T-helper 1 cell (primary cell): ENCODE results near the gene AP2A1.

Source experiments
- DNase-seq, 5 donors: peaks; one replicate each; pipeline ENCODE4 v3.0.0-alpha.2; 2012 to 2020

The AP2A1 gene

GRCh38 chr19:49795615-49796014 lies 28.8 kb downstream of the AP2A1 start:
- no peak for DNase-seq

DNA sequence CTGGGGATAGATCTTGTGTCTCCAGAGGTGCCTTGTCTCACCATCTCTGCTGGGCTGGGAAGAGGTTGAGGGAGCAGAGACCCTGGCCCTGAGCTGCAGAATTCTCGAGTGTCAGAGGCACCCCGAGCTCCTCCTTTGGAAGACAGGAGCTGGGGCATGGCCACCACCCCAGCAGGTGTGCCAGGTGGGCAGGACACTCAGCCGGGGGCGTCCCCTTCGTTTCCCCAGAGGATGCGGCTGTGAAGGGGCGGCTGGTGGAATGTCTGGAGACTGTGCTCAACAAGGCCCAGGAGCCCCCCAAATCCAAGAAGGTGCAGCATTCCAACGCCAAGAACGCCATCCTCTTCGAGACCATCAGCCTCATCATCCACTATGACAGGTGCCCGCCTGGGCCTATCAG lies 31.8 kb downstream of the AP2A1 start:
- DNase-seq = no peak

DNA sequence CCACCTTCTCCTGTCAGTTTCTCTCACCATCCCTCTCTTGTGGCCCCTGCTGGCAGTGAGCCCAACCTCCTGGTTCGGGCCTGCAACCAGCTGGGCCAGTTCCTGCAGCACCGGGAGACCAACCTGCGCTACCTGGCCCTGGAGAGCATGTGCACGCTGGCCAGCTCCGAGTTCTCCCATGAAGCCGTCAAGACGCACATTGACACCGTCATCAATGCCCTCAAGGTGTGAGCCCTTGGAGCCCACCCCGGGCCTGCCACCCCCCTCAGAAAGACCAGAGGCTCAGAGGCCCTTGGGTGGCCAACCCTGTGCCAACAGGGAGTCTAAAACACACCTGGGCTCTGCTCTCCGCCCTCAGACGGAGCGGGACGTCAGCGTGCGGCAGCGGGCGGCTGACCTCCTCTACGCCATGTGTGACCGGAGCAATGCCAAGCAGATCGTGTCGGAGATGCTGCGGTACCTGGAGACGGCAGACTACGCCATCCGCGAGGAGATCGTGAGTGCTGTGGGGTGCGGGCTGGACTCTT lies 32.5 kb downstream of the AP2A1 start:
- no peak for DNase-seq

- DNase-seq = no peak
These were observed 33.1 kb downstream of the AP2A1 start for GRCh38 chr19:49799798-49800376.

DNA sequence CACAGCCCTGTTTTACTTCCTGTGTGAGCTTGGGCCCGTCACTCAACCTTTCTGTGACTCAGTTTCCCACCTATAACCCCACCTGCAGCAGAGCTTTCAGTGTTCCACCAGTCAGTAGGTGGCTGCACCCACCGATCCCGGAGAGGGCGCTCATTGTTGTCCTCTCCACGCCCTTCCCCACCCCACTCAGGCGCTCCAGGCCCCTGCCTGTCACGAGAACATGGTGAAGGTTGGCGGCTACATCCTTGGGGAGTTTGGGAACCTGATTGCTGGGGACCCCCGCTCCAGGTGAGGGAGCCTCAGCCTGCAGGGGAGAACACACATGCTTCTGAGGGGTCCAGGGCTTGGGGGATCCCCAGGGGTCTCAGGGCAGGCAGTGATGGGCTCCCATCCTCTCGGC lies 34.0 kb downstream of the AP2A1 start:
- no peak for DNase-seq

DNA sequence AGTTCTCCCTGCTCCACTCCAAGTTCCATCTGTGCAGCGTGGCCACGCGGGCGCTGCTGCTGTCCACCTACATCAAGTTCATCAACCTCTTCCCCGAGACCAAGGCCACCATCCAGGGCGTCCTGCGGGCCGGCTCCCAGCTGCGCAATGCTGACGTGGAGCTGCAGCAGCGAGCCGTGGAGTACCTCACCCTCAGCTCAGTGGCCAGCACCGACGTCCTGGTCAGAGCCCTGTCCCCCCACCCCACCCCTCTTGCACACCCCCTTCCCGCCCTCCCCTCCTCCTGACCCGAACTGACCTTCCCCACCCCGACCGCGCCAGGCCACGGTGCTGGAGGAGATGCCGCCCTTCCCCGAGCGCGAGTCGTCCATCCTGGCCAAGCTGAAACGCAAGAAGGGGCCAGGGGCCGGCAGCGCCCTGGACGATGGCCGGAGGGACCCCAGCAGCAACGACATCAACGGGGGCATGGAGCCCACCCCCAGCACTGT lies 34.6 kb downstream of the AP2A1 start:
- DNase-seq = no peak

DNA sequence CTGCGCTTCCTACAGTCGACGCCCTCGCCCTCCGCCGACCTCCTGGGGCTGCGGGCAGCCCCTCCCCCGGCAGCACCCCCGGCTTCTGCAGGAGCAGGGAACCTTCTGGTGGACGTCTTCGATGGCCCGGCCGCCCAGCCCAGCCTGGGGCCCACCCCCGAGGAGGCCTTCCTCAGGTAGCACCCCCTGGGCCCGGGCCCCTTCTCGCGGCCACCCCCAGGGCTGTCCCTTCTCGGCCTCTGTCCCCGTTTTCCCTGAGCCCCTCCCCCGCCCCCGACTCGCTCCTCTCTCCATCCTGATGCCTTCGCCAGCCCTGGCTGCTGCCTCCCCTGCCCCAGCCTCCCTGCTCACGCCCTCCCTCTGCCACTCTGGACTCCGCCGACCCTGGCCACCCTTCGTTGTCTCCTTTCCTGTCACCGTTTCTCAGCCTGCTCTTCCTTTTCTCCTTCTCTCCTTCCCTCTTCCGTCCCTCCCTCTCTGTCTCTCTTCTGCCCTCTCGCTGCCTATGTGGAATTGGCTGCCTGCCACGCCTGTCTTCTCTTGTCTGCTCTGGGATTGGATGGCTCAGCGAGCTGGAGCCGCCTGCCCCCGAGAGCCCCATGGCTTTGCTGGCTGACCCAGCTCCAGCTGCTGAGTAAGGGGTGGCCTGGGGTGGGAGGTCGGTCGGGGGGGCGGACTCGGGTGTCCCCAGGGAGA lies 35.3 kb downstream of the AP2A1 start:
- DNase-seq = no peak

GRCh38 chr19:49802836-49803528 lies 36.2 kb downstream of the AP2A1 start:
- no peak for DNase-seq

DNA sequence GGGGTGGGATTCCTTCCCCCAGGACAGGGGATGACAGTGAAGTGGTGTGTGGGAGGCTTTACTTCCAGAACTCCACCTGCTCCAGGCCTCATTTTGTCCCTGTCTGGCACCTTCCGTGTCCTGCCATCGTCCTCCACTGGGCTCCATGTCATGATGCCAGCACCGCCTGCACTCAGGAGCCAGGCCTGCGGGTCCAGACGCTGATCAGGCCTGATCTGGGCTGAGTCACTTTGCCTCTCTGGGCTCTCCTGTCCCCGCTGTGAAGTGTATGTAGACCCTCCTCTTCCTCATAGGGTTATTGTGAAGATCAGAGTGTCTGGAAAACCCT lies 36.7 kb downstream of the AP2A1 start:
- DNase-seq = no peak

DNA sequence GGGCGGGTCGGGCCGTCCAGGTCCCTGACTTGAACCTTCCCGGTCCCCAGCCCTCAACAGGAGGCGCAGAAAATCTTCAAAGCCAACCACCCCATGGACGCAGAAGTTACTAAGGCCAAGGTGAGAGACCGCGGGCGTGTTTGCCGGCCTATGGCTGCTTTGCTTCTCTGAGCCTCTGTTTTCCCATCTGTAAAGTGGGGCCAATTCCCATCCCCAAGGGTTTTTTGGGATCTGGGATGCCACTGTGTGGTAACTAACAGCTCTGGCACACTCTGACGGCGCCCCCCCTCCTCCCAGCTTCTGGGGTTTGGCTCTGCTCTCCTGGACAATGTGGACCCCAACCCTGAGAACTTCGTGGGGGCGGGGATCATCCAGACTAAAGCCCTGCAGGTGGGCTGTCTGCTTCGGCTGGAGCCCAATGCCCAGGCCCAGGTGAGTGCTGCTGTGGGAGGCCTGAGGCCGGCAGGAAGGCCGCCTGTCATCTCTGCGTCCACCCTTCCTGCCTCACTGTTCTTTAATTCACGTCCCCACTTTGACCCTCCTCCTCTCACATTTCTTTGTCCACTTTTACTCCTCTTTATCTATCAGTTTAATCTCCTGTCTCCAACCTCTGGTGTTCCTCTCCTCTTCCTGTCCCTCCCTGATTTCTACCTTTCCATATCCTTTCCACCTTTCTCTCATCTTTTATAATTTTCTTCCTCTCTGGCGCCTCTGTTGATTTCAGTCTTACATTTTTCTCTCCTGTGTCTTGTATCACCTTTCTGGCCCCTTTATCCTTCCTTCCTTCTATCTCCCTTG lies 39.2 kb downstream of the AP2A1 start:
- no peak for DNase-seq

GRCh38 chr19:49806620-49806959 lies 39.8 kb downstream of the AP2A1 start:
- no peak for DNase-seq

GRCh38 chr19:49807058-49807903 lies 40.5 kb downstream of the AP2A1 start:
- DNase-seq = no peak

DNA sequence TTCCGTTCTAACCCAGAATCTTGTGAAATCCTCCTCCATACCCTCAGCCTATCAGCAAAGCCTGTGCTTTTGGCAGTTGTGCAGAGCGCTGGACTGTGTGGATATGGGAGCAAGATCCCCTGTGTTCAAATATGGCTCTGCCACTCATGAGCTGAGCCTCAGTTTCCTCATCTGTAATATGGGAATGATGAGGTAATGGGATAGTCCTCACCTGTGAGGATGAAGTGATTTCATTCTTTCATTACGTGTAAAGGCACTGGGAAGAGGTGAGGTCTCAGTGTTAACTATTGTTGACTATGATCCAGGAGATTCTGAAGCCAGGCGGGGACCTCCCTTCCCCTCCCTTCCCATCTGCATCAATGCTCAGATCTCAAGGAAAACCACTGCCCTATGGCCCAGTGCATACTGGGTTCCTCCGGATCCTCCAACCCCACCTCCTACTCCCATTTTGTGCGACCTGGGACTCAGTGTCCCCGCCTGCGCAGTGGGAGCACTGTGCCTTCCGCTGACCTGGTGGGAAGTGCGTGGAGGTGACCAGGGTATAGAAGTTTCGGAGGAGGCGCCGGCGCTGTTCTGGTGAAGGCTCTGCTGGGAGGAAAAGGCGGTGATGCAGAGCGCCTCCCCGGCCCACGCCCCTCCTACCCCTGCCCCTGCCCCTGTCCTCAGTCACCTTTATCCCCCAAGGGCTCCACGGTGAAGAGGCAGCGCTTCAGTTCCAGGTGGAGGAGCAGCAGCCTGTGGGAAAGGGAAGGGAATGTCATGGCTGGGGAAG lies 41.3 kb downstream of the AP2A1 start:
- DNase-seq = no peak

DNA sequence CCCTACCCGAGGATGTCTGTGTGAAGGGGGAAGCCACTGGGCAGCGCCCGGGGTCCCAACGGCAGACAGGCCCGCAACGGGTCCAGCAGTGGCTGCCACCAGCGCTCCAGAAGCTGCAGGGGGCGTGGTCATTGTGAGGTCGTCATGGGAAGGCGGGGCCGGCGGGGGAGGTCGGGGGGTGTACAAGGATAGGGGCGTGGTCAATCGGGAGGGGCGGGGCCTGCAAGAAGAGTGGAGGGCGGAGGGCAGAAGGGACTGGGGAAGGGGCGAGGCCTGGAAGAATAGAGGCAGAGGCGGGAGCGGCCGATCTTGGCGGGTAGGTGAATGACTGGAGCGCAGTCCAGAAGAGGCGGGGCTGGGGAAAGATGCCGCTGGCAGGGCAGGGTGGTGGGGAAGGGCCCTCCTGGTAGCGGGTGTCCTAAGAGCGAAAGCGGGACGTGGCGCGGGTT lies 41.9 kb downstream of the AP2A1 start:
- DNase-seq = peak; percentile 75 to 93 (median 86)

DNA sequence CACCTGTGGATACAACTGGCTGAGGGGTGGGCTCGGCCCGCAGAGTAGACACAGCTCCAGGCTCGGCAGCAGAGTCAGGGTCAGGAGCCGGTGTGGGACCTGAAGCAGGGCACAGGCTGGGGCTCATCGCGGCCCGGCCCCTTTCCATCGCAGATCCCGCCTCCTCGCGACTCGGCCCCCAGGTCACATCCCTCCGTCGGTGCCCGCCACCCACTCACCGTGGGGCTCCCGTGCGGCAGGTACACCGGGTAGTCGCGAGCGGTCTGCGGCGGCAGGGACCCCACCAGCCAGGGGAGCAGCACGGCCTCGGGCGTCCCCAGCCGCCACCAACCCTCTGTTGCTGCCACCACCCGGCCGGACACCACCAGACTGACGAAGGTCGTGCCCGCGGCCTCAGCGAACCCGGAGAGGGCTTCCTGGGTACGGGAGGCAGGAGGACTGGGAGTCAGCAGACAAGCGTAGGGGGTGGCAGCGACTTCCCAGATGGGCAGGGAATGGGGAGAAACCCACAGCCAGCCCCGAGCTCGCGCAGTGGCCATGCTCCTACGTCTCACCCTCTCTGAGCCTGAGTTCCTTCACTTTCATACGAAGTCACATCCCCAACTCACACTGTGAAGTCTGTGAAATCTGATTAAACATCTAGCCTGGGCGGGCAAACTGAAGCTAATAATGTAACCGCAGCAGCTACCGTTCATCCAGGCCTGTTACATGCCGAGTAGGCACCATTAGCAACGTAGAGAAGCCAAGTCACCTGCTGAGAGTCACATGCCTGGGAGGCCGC lies 42.5 kb downstream of the AP2A1 start:
- DNase-seq = peak; percentile 23 to 51 (median 47)

DNA sequence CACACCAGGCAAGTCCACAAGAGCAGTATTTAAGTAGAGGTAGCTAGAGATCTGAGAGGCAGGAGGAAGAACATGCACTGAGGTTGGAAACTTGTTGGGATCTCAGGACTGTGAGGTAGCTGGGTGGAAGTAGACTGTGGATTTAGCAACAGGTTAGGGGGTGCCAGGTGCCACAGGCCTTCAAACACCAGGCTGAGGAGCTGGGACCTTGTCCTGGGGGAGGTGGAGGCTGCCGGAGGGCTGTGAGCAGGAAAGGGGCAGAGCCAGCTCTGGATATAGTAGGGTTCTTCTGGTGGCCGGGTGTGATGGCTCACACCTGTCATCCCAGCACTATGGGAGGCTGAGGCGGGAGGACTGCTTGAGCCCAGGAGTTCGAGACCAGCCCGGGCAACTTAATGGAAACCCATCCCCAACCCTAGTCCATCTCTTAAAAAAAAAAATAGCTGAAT lies 43.2 kb downstream of the AP2A1 start:
- no peak for DNase-seq

DNA sequence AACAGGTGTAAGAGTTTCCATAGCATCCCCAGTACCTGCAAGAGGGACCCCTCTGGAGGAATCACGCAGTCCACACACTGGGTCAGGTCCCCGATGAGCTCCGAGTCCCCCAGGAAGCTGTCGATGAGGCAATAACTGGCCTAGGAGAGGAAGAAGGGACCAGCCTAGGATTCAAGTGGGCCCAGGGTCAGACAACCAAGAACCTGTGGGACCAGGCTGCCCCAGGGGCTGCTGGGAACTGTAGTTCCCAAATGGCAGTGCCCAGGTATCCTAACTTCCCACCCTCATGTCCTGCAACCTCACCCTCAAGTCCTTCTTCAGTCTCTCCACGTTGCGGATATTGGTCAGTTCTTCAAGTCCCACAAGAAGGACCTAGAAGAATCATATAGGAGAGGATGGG lies 44.5 kb downstream of the AP2A1 start:
- DNase-seq = no peak

- DNase-seq = no peak
These were observed 45.7 kb downstream of the AP2A1 start for GRCh38 chr19:49812452-49812996.

DNA sequence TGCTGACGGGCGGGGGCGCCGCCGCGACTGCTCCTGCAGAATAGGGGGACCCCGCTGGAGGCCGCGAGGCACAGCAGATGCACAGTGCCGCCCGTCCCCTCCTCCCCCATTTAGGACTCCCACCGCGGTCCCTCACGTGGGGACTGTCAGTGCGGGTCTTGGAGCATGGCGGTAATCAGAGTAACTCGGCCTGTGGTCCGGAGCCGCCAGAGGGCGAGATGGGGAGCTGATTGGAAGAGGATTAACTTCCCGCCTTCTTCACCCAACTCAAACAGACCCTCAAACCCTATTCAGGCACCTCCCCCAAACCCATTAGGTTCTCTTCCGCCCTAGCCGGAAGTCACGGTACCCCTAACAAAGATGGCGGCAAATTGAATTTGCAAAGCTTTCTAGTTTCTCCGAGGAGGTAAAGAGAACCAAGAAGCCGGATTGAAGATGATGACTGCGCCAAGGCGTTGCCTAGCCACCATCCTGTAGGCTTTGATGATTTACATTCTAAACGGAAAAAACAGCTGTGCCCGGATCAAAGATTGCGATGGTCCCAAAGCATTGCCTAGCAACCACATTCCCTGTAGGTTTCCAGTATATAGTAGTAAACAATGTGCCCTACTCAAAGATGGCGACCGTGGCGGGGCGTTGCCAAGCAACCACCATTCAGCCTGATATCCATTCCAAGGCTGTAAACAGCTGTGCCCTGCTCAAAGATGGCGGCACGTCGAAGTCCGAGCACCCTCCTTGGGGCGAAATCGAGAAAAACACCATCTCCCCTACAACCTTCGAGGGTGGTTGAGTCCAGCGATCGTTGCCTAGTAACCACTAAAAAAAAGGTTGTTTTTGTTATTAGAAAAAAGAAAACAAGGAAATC lies 46.4 kb downstream of the AP2A1 start, which contains the start of gene FUZ:
Gene FUZ (minus strand): TSS at position 296 of the 865 bp plus-strand sequence. CDS start 186 bp downstream, at position 110.
- peak; percentile 82 to 96 (median 92) for DNase-seq
